Ammon's horn (tissue), 1 donor: ENCODE results near the gene DAD1.

Experiments
- DNase-seq: peaks from one replicate; pipeline ENCODE4 v3.0.0-alpha.2; 2016; ENCODE audit warnings: low spot score

The DAD1 gene

GRCh38 chr14:22515929-22516328, 73.1 kb downstream of the DAD1 start:
- DNase-seq, result no peak
